CD14-positive monocyte (primary cell): ENCODE measurements around the gene HTD2. TPM values are rescaled to one million over a fixed set of nuclear protein-coding genes. Genes with fewer than 3 reads are reported as not detected.

Source experiments
- DNase-seq, 3 donors: peaks; one replicate each; pipeline ENCODE4 v3.0.0-alpha.2; 2011 to 2022
- H2AFZ ChIP-seq: 2 replicates; pipeline ENCODE4 v1.6.0; 2012; ENCODE audit warnings: mild to moderate bottlenecking, low read depth, low read length, inconsistent platforms; ENCODE audit not compliant: insufficient read depth, poor library complexity, severe bottlenecking
- H3K27ac ChIP-seq, 2 donors: 1 replicate in 1 of 2; 2 replicates in 1 of 2; pipeline ENCODE4 v1.5.1; 2012 to 2013; ENCODE audit warnings: low read length in 2 of 2, control low read depth in 1 of 2, inconsistent platforms in 1 of 2, low read depth in 1 of 2, mild to moderate bottlenecking in 1 of 2
- H3K27me3 ChIP-seq, 2 donors: one replicate each; pipeline versions ENCODE4 v1.6.0 to v1.6.1; 2011 to 2013; ENCODE audit warnings: low read length in 2 of 2; ENCODE audit not compliant: control insufficient read depth in 2 of 2, insufficient read depth in 2 of 2
- H3K36me3 ChIP-seq, 2 donors: replicated peaks in 1 of 2; 1 replicate in 1 of 2; 2 replicates in 1 of 2; pipeline versions ENCODE4 v1.5.1 to v1.6.1; 2012 to 2013; ENCODE audit warnings: low read length in 2 of 2, control low read depth in 1 of 2, inconsistent platforms in 1 of 2, mild to moderate bottlenecking in 1 of 2; ENCODE audit not compliant: insufficient read depth in 2 of 2, control insufficient read depth in 1 of 2
- H3K4me1 ChIP-seq, 2 donors: 1 replicate in 1 of 2; 2 replicates in 1 of 2; pipeline versions ENCODE4 v1.5.1 to v1.6.1; 2012 to 2013; ENCODE audit warnings: low read length in 2 of 2, control low read depth in 1 of 2, inconsistent platforms in 1 of 2, mild to moderate bottlenecking in 1 of 2, moderate library complexity in 1 of 2; ENCODE audit not compliant: insufficient read depth in 2 of 2, control insufficient read depth in 1 of 2
- H3K4me2 ChIP-seq: replicated peaks from 2 replicates; pipeline ENCODE3; 2012; ENCODE audit warnings: low read length, moderate library complexity, mild to moderate bottlenecking; ENCODE audit not compliant: poor library complexity, severe bottlenecking; ENCODE audit errors: extremely low read depth
- H3K4me3 ChIP-seq, 3 experiments: fragments of 200-600 bp in 1 of 3; sonication (generic) in 1 of 3; replicated peaks in 1 of 3; 1 replicate in 2 of 3; 2 replicates in 1 of 3; pipeline ENCODE4 v1.5.1; 2011 to 2013; ENCODE audit warnings: low read length in 3 of 3, mild to moderate bottlenecking in 3 of 3, control low read depth in 2 of 3, low read depth in 2 of 3, inconsistent platforms in 1 of 3, moderate library complexity in 1 of 3
- H3K79me2 ChIP-seq: 2 replicates; pipeline ENCODE4 v1.6.0; 2012; ENCODE audit warnings: mild to moderate bottlenecking, control low read depth, inconsistent platforms, low read length, moderate library complexity; ENCODE audit not compliant: insufficient read depth
- H3K9ac ChIP-seq: 2 replicates; pipeline ENCODE4 v1.6.0; 2017; ENCODE audit warnings: low read length, mild to moderate bottlenecking; ENCODE audit not compliant: insufficient read depth, poor library complexity, severe bottlenecking
- H3K9me3 ChIP-seq, 2 donors: replicated peaks in 1 of 2; 1 replicate in 1 of 2; 2 replicates in 1 of 2; pipeline versions ENCODE4 v1.5.1 to v1.6.1; 2012 to 2013; ENCODE audit warnings: low read length in 2 of 2, control low read depth in 1 of 2; ENCODE audit not compliant: control insufficient read depth in 1 of 2, insufficient read depth in 1 of 2
- H4K20me1 ChIP-seq: 2 replicates; pipeline ENCODE4 v1.6.0; 2012; ENCODE audit warnings: mild to moderate bottlenecking, low read length, control low read depth, moderate library complexity; ENCODE audit not compliant: insufficient read depth
- H3K27ac Mint-ChIP-seq, 7 donors: one replicate each; pipeline ENCODE4 v1.8.0; 2020; ENCODE audit warnings: mild to moderate bottlenecking in 7 of 7, mixed read lengths in 7 of 7, moderate library complexity in 6 of 7, inconsistent platforms in 2 of 7
- H3K27me3 Mint-ChIP-seq, 3 donors: one replicate each; pipeline ENCODE4 v1.8.0; 2021 to 2022; ENCODE audit warnings: low read depth in 3 of 3, mild to moderate bottlenecking in 3 of 3, mixed read lengths in 3 of 3, moderate library complexity in 3 of 3, inconsistent platforms in 1 of 3
- H3K36me3 Mint-ChIP-seq, 2 donors: one replicate each; pipeline ENCODE4 v1.8.0; 2020; ENCODE audit warnings: mixed read lengths in 2 of 2, inconsistent platforms in 1 of 2, mild to moderate bottlenecking in 1 of 2
- H3K4me1 Mint-ChIP-seq: one replicate; pipeline ENCODE4 v1.8.0; 2020; ENCODE audit warnings: mild to moderate bottlenecking, mixed read lengths
- H3K4me3 Mint-ChIP-seq, 2 donors: one replicate each; pipeline ENCODE4 v1.8.0; 2020; ENCODE audit warnings: mild to moderate bottlenecking in 2 of 2, mixed read lengths in 2 of 2, moderate library complexity in 1 of 2
- H3K9me3 Mint-ChIP-seq, 7 donors: one replicate each; pipeline ENCODE4 v1.8.0; 2020 to 2022; ENCODE audit warnings: mixed read lengths in 7 of 7, mild to moderate bottlenecking in 6 of 7, moderate library complexity in 6 of 7, inconsistent platforms in 2 of 7
- CTCF ChIP-seq: fragments of 200-600 bp; IDR thresholded peaks from one replicate; pipeline ENCODE4 v1.8.0; 2022; ENCODE audit warnings: antibody characterized with exemption, mild to moderate bottlenecking
- WGBS: methylation state at CpG from one replicate; pipeline ENCODE4 v1.1.5; 2013; ENCODE audit warnings: missing lambda C conversion rate; ENCODE audit not compliant: insufficient coverage; 5-methylcytosine and 5-hydroxymethylcytosine counted together
- intact Hi-C, 2 donors: fragments of 100-400 bp; cut with micrococcal nuclease; formaldehyde crosslinking; loops; one replicate each; pipeline versions ENCODE4 v1.15.0 to v1.15.1; 2023
- polyA plus RNA-seq, 3 donors: library from polyadenylated mRNA; depleted of rRNA in 1 of 3; unstranded in 2 of 3; stranded (reverse) in 1 of 3; fragments of 300-500 nt in 2 of 3; fragments of >200 nt in 1 of 3; fragmentation: Illumina TruSeq in 2 of 3; gene quantifications; 1 replicate in 2 of 3; 2 replicates in 1 of 3; pipeline ENCODE4 v1.2.3, GENCODE V29; 2012 to 2021

Gene HTD2
- polyA plus RNA-seq, 3 donors = 4.5 to 17.3 (median 10.5) TPM

- H3K27me3 ChIP-seq = no peaks in the 10 kb centered on the region
- 73% methylated on average over 2 of the region's 10 CpGs for WGBS
- peaks cover 1 to 5% (median 2%) of the 10 kb centered on the region in 3 donors for H3K27me3 Mint-ChIP-seq
- H3K9ac ChIP-seq = peak overlapping the region; percentile 91
- H3K4me2 ChIP-seq = peak overlapping the region; percentile 81
- no peaks in the 10 kb centered on the region for H3K9me3 Mint-ChIP-seq
- H3K4me3 ChIP-seq = peak overlapping the region in 1 of 3 experiments; percentile 88
- peak overlapping the region; percentile 70 to 94 for H3K4me3 Mint-ChIP-seq
- H4K20me1 ChIP-seq = peaks cover 37% of the 10 kb centered on the region
- H3K36me3 ChIP-seq = peaks cover 29 to 44% of the 10 kb centered on the region in 2 donors
- no peaks in the 10 kb centered on the region for H3K9me3 ChIP-seq
- DNase-seq = peak; percentile 35 to 44 (median 42)
- H3K4me1 Mint-ChIP-seq = peaks cover 27% of the 10 kb centered on the region
- H3K36me3 Mint-ChIP-seq = peaks cover 23 to 34% of the 10 kb centered on the region in 2 donors
- H3K27ac Mint-ChIP-seq = peak overlapping the region in 6 of 7 donors; percentile 23 to 100 (median 100)
- H3K4me1 ChIP-seq = peaks cover 18 to 23% of the 10 kb centered on the region in 2 donors
- peak overlapping the region; percentile 81 to 93 for H3K27ac ChIP-seq
- intact Hi-C loops = loop anchor here (1.0 to 5.0 kb wide), 3 partner anchors 107 to 325 kb away; no protein-coding TSS in a partner anchor
- peaks cover 55% of the 10 kb centered on the region for H3K79me2 ChIP-seq
- peak overlapping the region; percentile 73 for H2AFZ ChIP-seq
- peak; percentile 73 for TF ChIP-seq CTCF
Observed at GRCh38 chr3:58307639-58308215, 1.4 kb downstream of the HTD2 start.

- no peak overlapping the region for H3K4me3 ChIP-seq
- DNase-seq = no peak
- H3K27ac ChIP-seq = peak overlapping the region in 1 of 2 donors; percentile 49
- no peaks in the 10 kb centered on the region for H3K9me3 Mint-ChIP-seq
- H3K4me2 ChIP-seq = no peak overlapping the region
- H3K4me1 Mint-ChIP-seq = peaks cover 27% of the 10 kb centered on the region
- intact Hi-C loops = loop anchor here (5.0 kb wide), 2 partner anchors 109 to 324 kb away; no protein-coding TSS in a partner anchor
- no peak overlapping the region for H2AFZ ChIP-seq
- peaks cover 33 to 54% of the 10 kb centered on the region in 2 donors for H3K36me3 ChIP-seq
- peaks cover 45% of the 10 kb centered on the region for H4K20me1 ChIP-seq
- no peak for TF ChIP-seq CTCF
- H3K79me2 ChIP-seq = peaks cover 60% of the 10 kb centered on the region
- H3K27me3 Mint-ChIP-seq = peaks cover 0 to 3% (median 1%) of the 10 kb centered on the region in 3 donors
- H3K36me3 Mint-ChIP-seq = peaks cover 30 to 44% of the 10 kb centered on the region in 2 donors
- H3K27me3 ChIP-seq = no peaks in the 10 kb centered on the region
- H3K9ac ChIP-seq = no peak overlapping the region
- H3K4me3 Mint-ChIP-seq = no peak overlapping the region
- peak overlapping the region; percentile 18 to 88 (median 75) for H3K27ac Mint-ChIP-seq
- WGBS = 57% methylated on average over 1 of the region's 1 CpG
- peaks cover 18 to 23% of the 10 kb centered on the region in 2 donors for H3K4me1 ChIP-seq
- no peaks in the 10 kb centered on the region for H3K9me3 ChIP-seq
Observed at GRCh38 chr3:58308728-58309127, 2.4 kb downstream of the HTD2 start.
